HPDE6-E6E7 (cell line): ENCODE data around the gene HMGA1.

Experiments
- DNase-seq: peaks from one replicate; pipeline ENCODE4 v3.0.0; 2011; ENCODE audit warnings: missing footprints; ENCODE audit errors: extremely low spot score

The HMGA1 gene

DNA sequence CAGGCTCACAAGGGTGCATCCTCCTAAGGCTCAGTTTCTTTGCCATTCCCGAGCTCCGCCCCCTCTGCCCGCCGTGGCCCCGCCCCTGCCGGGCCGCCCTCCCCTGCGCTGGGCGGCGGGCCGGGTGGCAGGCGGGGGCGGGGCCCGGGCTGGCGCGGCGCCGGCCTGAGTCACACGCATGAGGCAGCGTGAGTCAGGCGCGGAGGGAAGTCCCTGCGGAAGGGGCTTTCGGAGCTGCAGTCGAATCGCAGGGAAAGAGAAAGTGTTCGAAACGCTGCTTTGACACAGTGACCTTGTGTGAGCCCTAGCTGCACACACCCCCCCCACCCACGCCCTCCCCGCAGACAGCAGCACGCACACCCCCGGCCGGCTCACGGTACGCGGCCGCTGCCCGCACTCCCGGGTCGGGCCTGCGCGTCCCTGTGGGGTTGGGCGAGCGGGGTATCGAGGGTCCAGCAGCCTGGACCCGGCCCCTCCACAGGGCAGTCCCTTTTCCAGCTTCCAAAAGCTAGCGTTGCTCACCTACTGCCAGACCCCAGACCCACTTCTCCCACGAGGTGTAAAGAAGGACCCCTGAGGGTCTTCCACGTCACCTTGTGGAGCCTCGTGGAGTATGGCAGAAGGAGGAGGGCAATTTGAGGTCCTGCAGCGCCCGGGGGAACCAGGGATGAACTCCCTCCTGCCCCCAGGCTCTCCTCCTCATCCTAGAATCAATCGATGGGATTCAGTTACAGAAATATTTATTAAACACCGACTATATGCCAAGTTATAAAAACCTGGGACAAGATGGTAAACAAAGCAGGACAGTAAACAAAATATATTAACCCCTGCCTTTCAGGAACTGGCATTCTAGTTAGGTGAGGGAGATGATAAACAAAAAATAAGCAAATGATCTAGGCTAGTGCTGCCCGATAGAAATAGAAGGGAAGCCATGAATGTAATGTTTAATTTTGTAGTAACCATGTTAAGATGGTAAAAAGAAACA lies 12.4 kb upstream of the HMGA1 start:
- peak; percentile 96 for DNase-seq

DNA sequence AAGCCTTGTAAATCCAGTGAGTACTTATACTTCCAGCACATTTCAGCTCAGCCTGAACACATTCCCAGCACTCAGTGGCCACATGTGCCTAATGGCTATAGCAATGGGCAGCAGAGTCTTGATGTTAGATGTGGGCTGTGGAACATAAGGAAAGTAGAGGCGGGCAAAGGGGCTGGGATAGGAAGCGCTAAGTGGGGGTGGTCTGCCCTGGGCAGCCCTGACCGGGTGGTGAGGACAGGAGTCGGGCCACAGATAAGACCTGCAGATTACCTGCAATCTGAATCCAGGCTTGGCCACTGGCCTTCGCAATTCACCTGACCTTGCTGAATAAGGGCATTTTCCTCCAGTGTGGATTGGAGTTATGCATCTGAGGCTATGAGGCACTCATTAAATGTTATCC lies 11.1 kb upstream of the HMGA1 start:
- DNase-seq: no peak

DNA sequence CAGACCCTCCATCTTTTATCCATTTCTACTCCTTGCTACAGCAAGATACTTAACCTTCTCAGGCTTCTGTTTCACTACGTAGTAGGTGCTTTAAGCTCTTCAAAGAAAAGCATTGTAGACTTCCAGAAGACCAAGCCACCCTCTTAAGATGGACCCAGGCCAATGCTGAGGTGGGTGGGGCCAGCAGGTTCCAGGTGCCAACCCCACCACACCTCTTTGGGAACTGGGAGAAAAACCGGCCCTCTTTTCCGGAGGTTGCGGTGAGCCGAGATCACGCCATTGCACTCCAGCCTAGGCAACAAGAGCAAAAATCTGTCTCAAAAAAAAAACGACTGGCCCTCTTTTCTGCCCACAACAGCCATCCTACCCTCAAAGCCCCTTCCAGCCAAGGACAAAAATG lies 10.6 kb upstream of the HMGA1 start:
- DNase-seq: no peak

- DNase-seq: no peak
These were observed 9.7 kb upstream of the HMGA1 start for GRCh38 chr6:34226731-34227586.

GRCh38 chr6:34227761-34228421 lies 8.8 kb upstream of the HMGA1 start:
- DNase-seq: no peak

GRCh38 chr6:34229877-34230276 lies 6.8 kb upstream of the HMGA1 start:
- no peak for DNase-seq

GRCh38 chr6:34230653-34231371 lies 5.9 kb upstream of the HMGA1 start:
- DNase-seq: no peak

DNA sequence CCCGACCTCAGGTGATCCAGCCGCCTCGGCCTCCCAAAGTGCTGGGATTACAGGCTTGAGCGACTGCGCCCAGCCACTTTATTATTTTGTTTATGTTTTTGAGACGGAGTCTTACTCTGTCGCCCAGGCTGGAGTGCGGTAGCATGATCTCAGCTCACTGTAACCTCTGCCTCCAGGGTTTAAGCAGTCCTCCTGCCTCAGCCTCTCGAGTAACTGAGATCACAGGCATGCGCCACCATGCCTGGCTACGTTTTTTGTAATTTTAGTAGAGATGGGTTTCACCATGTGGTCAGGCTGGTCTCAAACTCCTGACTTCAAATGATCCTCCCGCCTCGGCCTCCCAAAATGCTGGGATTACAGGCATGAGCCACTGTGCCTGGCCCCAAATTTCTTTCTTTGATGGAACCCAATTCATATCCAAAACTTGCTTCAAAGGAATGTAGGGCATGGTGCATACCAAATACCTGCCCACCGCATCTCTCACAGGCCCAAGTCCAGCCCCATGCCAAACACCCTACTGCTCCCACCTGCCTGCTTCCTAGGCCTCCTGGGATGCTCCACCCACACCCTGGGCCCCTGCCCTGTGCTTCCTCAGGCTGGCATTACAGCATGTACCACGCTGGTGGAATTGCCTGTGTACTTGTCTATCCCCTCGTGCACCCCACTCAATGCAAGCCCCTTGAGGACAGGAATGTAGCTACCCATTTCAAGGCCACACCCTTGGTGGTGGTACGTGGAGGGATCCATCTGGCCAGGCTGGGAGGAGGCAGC lies 4.9 kb upstream of the HMGA1 start:
- no peak for DNase-seq

- DNase-seq: no peak
These were observed 3.8 kb upstream of the HMGA1 start for GRCh38 chr6:34232901-34233300.

- DNase-seq: no peak
These were observed 2.8 kb upstream of the HMGA1 start for GRCh38 chr6:34233867-34234266.

DNA sequence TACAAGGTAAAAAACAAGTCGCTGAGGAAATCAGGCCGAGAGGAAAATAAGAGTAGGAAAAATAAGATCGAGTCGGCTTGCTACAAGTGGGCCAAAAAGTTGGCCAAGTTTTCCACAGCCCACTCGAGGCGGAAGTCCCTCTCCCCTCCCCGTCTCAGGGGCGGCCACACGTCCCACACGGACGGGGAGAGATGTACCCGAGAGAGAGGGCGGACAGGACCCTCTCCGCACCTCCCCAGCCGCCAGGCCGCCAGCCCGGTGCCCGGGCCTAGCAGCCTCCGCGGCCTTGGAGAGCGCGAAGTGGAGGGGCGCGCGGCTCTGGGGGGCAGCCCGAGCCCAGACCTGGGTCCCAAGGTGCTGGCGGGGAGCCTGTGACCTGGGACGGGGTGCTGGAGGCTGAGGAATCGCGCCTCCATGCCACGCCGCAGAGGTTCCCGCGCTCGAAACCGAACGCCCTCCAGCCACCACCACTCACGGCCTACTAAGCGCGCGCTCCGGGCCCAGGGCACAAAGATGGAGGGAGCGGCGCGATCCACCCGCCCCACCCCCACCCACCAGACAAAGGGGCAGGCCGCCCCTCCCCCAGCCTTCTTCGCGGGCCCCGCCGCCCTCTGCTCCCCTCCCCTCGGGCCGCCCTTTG lies 1.9 kb upstream of the HMGA1 start:
- DNase-seq: no peak

- DNase-seq: peak; percentile 89
These were observed 1.2 kb upstream of the HMGA1 start for GRCh38 chr6:34235307-34236130.

GRCh38 chr6:34236131-34236442 lies 586 bp upstream of the HMGA1 start:
- DNase-seq: no peak

DNA sequence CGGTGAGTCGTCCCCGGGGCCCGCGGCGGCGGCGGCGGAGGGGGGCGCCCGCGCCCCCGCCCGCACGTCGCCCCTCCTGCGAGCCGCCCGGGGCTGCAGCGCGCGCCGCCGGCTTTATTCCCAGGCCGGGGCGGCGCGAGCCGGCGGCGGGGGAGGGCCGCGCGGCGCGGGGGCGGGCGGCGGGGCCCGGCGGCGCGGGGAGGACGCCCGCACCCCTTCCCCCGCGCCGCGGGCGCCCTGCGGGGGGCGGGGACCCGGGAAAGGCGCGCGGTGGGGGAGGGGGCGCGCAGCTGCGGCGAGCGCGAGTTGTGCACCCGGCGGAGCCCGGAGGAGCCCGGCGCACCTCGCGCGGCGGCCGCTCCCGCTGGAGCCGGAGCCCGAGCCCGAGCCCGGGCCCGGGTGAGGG lies 646 bp downstream of the HMGA1 start:
- no peak for DNase-seq

DNA sequence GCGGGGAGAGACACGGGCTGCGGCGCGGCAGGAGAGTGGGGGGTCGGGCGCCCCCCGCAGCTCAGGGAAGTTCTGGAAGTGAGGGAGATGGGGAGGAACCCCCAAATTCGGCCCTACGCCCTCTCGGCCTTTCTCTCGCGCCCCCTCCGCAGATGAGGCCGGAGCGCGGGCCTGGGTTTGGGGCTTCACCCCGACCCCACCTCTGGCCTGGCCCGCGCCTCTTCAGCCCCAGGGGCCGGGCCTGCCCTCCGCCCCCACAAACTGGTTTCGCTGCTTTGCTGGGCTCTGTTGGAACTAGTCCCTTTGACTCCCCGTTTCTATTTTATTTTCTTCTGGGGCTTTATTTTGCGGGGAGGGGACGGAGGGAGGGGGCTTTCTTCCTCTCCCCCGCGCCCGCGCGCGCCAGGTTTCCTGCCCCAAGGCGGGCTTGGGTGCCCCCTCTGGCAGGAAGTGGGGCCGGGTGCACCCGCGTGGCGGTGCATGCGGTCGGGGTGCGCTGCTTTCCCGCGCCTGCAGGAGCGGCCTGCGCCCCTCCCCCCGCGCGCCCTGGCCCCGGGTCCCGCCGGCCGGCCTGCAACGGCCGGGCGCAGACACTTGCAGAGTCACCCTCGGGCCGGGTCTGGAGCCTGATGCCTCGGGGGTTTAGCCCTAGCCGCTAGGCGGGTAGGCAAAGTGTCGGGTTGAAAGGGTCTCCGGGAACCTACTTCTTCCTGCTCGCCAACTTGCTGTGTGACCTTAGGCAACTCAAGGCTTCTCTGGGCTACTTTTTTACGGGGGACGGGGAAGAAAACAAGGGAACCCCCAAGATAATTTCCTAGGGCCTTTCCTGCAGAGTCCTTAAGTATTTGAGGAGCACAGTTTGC lies 1.3 kb downstream of the HMGA1 start:
- DNase-seq: no peak

DNA sequence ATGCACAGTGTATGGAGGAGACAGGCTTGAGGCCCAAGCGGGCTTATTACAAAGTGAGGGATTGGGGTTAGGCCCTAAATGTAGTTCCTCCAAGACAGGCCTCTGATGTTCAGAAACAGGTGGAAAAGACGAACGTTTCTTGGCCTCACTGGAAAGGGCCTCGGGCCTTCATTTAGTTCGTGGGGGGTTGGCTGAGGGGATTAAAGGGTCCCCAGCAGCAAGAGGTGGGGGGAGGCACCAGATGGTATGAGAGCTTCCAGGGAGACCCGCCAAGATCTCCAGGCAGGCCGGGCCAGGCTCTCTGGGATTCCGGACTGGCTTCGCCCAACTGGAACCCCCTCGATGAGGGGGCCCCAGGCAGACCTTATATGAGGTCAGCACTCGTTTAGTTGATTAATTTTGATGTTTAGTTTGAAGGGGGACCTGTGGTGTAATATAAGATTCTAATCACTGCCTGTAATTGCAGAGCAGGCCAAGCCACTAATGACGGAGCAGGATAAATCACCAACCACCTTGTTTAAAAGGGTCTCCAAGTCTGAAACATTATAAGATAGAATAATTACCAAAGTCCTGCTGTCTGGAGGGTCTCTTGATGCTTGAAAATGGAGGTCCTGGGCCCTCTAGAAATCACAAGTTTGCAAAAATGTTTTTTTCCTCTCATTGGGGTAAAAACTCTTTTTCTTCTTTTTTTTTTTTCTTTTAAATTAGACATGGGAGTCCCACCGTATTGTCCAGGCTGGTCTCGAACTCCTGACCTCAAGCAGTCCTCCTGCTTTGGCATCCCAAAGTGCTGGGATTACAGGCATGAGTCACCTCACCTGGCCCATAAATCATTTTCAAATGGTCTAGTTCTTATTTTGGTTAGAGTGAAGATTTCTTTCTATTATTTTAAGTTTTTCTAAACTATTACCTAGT lies 2.2 kb downstream of the HMGA1 start:
- DNase-seq: no peak

GRCh38 chr6:34239500-34239825 lies 2.8 kb downstream of the HMGA1 start:
- no peak for DNase-seq

GRCh38 chr6:34239893-34240292 lies 3.2 kb downstream of the HMGA1 start:
- DNase-seq: no peak
